ENCODE data around the gene NBPF12. TPM values are rescaled to one million over a fixed set of nuclear protein-coding genes. Genes with fewer than 3 reads are reported as not detected.
"Not testable (repeated sequence)": the region's sequence is repeated elsewhere in the genome, so short reads cannot be mapped to it uniquely, and the experiment has no call there.

NBPF12 gene
- total RNA-seq, result 10 to 100 TPM in 2 of 4 donors, 1 to 10 TPM in 2; 7.8 to 42.4 (median 9.7) TPM

- DNase-seq (ENCODE audit: low spot score in 2 of 2), result peak; percentile 83 to 85
- not testable (repeated sequence) for H3K27me3 ChIP-seq, H3K4me1 ChIP-seq, H3K9me3 ChIP-seq, H3K36me3 ChIP-seq
- 1% methylated on average over 49 of the region's 61 CpGs for WGBS
- Histone ChIP-seq H3K4me3 (peak within 1 kb of the TSS; percentile 78), H3K27ac (peak within 1 kb of the TSS; percentile 89)
These were observed at the start of gene NBPF12 for GRCh38 chr1:146938242-146938902. Gene NBPF12, plus strand, starts transcription at chr1:146938324. Its CDS starts 21,820 bp downstream, at chr1:146960144.

GRCh38 chr1:146891355-146891754 lies 46.8 kb upstream of the NBPF12 start:
- not testable (repeated sequence) for H3K4me1 ChIP-seq; H3K9me3 ChIP-seq; H3K27me3 ChIP-seq; H3K36me3 ChIP-seq; H3K4me3 ChIP-seq; H3K27ac ChIP-seq; DNase-seq (ENCODE audit: low spot score in 2 of 2)
- WGBS, result 71% methylated on average over 1 of the region's 4 CpGs

GRCh38 chr1:146892331-146892730 lies 45.8 kb upstream of the NBPF12 start:
- H3K4me1 ChIP-seq; H3K27me3 ChIP-seq; H3K36me3 ChIP-seq; DNase-seq (ENCODE audit: low spot score in 2 of 2); H3K9me3 ChIP-seq; H3K27ac ChIP-seq; H3K4me3 ChIP-seq: not testable (repeated sequence)
- WGBS, result 64% methylated on average over 2 of the region's 3 CpGs

GRCh38 chr1:146907565-146908261 lies 30.4 kb upstream of the NBPF12 start:
- not testable (repeated sequence) for DNase-seq (ENCODE audit: low spot score in 2 of 2); H3K9me3 ChIP-seq; H3K27ac ChIP-seq; H3K27me3 ChIP-seq; H3K4me3 ChIP-seq; H3K4me1 ChIP-seq; H3K36me3 ChIP-seq
- WGBS, result no CpG with 5 or more reads among the region's 8 CpGs

- not testable (repeated sequence) for H3K36me3 ChIP-seq; H3K27me3 ChIP-seq; H3K9me3 ChIP-seq; H3K27ac ChIP-seq; H3K4me1 ChIP-seq; DNase-seq (ENCODE audit: low spot score in 2 of 2); H3K4me3 ChIP-seq
- 57% methylated on average over 3 of the region's 3 CpGs for WGBS
These were observed 25.1 kb upstream of the NBPF12 start for GRCh38 chr1:146912975-146913374.

GRCh38 chr1:146920811-146921210 lies 17.3 kb upstream of the NBPF12 start:
- not testable (repeated sequence) for H3K4me3 ChIP-seq, H3K4me1 ChIP-seq, H3K27me3 ChIP-seq

GRCh38 chr1:146922614-146923013 lies 15.5 kb upstream of the NBPF12 start:
- not testable (repeated sequence) for H3K4me1 ChIP-seq; H3K36me3 ChIP-seq; DNase-seq (ENCODE audit: low spot score in 2 of 2); H3K9me3 ChIP-seq; H3K4me3 ChIP-seq; H3K27me3 ChIP-seq; H3K27ac ChIP-seq
- WGBS, result 91% methylated on average over 1 of the region's 1 CpG

More at GRCh38 chr1:146920811-146921210, 17.3 kb upstream of the NBPF12 start:
- H3K27ac ChIP-seq; H3K9me3 ChIP-seq; DNase-seq (ENCODE audit: low spot score in 2 of 2); H3K36me3 ChIP-seq: not testable (repeated sequence)

- not testable (repeated sequence) for H3K9me3 ChIP-seq; H3K4me1 ChIP-seq; H3K27ac ChIP-seq; H3K27me3 ChIP-seq; DNase-seq (ENCODE audit: low spot score in 2 of 2); H3K4me3 ChIP-seq; H3K36me3 ChIP-seq
- 64% methylated on average over 2 of the region's 2 CpGs for WGBS
These were observed 14.0 kb upstream of the NBPF12 start for GRCh38 chr1:146924106-146924505.

GRCh38 chr1:146926413-146926812 lies 11.7 kb upstream of the NBPF12 start:
- not testable (repeated sequence) for H3K36me3 ChIP-seq; DNase-seq (ENCODE audit: low spot score in 2 of 2); H3K4me1 ChIP-seq; H3K27ac ChIP-seq; H3K4me3 ChIP-seq; H3K9me3 ChIP-seq; H3K27me3 ChIP-seq
- WGBS, result no CpG with 5 or more reads among the region's 2 CpGs

GRCh38 chr1:146930225-146930624 lies 7.9 kb upstream of the NBPF12 start:
- not testable (repeated sequence) for H3K27ac ChIP-seq; H3K36me3 ChIP-seq; H3K4me3 ChIP-seq; DNase-seq (ENCODE audit: low spot score in 2 of 2); H3K27me3 ChIP-seq; H3K9me3 ChIP-seq; H3K4me1 ChIP-seq
- no CpG with 5 or more reads among the region's 1 CpG for WGBS

GRCh38 chr1:146934390-146935223 lies 3.5 kb upstream of the NBPF12 start:
- WGBS, result 61% methylated on average over 6 of the region's 8 CpGs
- not testable (repeated sequence) for H3K4me3 ChIP-seq; H3K27ac ChIP-seq; H3K9me3 ChIP-seq; DNase-seq (ENCODE audit: low spot score in 2 of 2); H3K27me3 ChIP-seq; H3K36me3 ChIP-seq; H3K4me1 ChIP-seq

- H3K27me3 ChIP-seq; H3K9me3 ChIP-seq; H3K27ac ChIP-seq; DNase-seq (ENCODE audit: low spot score in 2 of 2); H3K36me3 ChIP-seq; H3K4me3 ChIP-seq; H3K4me1 ChIP-seq: not testable (repeated sequence)
- WGBS, result 89% methylated on average over 2 of the region's 3 CpGs
These were observed 662 bp upstream of the NBPF12 start for GRCh38 chr1:146937462-146937861.

- not testable (repeated sequence) for H3K36me3 ChIP-seq; H3K27me3 ChIP-seq; H3K4me1 ChIP-seq; DNase-seq (ENCODE audit: low spot score in 2 of 2); H3K9me3 ChIP-seq
- Histone ChIP-seq H3K27ac (peak overlapping the region; percentile 89), H3K4me3 (peak overlapping the region; percentile 78)
- 26% methylated on average over 11 of the region's 55 CpGs for WGBS
These were observed 1.0 kb downstream of the NBPF12 start for GRCh38 chr1:146938927-146939786.

Measured in suprapubic skin (tissue), 4 donors.